HG03175 (cell line): Measurements from ENCODE around the gene PCBP2.
"Not testable (repeated sequence)": the region's sequence is repeated elsewhere in the genome, so short reads cannot be mapped to it uniquely, and the experiment has no call there.

Source experiments
- ATAC-seq: cut with Tn5 transposase; IDR thresholded peaks from one replicate; pipeline ENCODE4 v1.9.1; 2021; ENCODE audit warnings: mild to moderate bottlenecking, moderate library complexity; ENCODE audit not compliant: unreplicated experiment

The PCBP2 gene

GRCh38 chr12:53439582-53439981 lies 12.3 kb upstream of the PCBP2 start:
- ATAC-seq, result not testable (repeated sequence)

- peak; percentile 99 for ATAC-seq
Observed at GRCh38 chr12:53441040-53441833, 10.7 kb upstream of the PCBP2 start, which contains the start of gene PRR13. Gene PRR13 (plus strand): TSS chr12:53441734. CDS start chr12:53442715, 981 bp downstream.

DNA sequence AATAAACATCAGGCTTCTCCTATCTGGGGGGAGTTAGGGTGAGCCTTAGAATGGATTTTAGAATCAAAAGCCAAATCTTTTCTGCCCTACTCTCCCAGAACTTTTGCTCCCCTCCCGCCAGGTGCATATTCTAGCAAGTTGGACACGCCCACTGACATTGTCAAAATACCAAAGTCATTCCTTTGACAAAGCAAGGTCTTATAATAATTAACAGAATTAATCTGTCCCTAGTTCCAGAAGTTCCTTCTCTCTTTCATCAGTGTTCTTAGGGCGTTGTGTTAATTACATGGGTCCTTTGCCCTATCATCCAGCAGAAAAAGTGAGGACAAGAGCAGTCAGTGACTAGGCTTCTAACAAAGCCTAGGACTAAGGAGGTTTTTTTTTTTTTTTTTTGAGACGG lies 7.9 kb upstream of the PCBP2 start:
- ATAC-seq, result no peak

DNA sequence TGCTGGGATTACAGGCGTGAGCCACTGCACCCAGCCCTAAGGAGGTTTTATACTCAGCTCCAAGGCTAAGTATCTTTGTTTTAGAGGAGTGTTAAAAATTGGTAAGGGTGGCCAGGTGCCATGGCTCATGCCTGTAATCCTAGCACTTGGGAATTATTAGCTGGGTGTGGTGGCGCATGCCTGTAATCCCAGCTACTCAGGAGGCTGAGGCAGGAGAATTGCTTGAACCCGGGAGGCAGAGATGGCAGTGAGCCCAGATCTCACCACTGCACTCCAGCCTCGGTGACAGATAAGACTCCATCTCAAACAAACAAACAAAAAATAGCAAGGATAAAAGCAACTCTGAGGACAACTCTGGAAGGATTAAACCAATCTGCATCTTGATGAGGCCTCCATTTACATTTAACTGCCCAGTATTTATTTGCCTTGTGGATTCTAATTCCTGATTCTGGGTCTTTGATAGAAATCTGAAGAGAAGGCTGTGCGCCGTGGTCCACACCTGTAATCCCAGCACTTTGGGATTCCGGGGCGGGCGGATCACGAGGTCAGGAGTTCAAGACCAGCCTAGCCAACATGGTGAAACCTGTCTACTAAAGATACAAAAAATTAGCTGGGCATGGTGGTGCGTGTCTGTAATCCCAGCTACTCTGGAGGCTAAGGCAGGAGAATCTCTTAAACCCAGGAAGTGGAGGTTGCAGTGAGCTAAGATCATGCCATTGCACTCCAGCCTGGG lies 7.1 kb upstream of the PCBP2 start:
- not testable (repeated sequence) for ATAC-seq

DNA sequence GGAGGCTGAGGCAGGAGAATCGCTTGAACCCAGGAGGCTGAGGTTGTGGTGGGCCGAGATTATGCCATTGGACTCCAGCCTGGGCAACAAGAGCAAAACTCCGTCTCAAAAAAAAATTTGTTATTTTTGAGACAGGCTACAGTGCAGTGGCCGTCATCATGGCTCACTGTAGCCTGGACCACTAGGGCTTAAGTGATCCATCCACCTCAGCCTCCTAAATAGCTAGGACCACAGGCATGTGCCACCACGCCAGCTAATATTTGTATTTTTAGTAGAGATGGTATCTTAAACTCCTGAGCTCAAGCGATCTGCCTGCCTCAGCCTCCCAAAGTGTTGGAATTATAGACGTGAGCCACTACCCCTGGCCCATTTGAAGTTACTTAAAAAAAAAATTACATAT lies 966 bp upstream of the PCBP2 start:
- ATAC-seq, result no peak

GRCh38 chr12:53452159-53453077 lies 516 bp downstream of the PCBP2 start:
- no peak for ATAC-seq

DNA sequence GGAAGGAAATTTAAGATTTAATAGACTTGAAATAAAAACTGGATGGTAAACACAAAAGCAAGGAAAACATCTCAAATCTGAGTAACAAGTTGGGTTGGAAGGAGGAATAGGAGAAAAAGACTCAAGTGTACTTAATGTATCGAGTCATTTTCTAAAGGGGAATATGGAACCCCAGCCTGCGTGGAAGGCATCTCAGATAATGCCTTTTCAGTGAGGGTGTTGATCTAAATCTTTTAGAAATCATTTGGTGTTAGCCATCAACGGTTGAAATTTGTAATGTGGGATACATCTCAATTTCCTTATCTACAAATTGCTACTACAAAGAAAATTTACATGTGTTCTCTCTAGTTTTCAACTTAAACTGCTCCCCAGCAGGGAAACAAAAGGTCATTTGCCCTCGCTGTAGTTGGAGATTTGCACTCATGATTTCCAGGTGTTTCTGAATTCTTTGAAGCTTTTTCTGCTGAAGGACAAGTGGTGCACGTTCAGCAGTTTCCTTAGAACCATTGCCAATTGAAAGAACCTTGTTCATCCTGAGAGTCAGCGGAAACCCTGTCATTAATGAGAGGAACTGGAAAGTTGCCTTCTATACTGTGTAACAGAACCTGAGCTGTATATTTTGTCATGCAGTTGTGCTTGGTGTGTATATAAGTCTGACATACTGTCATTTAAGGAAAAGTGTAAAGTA lies 2.2 kb downstream of the PCBP2 start:
- ATAC-seq, result no peak

DNA sequence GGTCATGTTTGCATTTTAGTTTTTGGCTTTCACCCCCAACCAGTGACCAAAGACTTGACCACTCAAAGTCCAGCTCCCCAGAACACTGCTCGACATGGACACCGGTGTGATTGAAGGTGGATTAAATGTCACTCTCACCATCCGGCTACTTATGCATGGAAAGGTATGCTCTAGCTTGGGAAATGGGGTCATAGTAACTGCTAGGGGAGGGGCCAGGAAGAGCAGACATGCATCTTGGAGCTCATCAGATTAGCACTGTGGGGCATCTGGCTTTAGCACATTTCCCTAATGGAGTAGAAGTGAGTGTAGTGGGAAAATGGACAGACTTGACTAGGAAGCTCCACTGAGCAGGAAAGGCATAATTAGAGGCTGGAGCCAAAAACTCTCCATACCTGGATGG lies 2.8 kb downstream of the PCBP2 start:
- no peak for ATAC-seq

- ATAC-seq, result no peak
Observed at GRCh38 chr12:53456654-53457366, 4.9 kb downstream of the PCBP2 start.

DNA sequence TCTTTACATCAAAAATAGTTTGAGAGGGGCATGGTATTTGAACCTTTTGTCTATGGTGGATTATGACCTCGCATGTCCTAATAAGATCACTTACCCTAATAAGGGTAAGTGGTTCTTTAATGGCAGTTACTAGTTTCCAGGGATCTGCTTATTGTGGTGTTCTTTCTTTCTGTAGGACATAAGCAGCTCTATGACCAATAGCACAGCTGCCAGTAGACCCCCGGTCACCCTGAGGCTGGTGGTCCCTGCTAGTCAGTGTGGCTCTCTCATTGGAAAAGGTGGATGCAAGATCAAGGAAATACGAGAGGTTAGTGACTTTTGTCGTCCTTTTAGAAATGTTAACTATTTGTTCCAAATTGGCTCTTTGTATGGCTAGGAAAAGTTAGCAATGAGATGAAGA lies 7.2 kb downstream of the PCBP2 start:
- ATAC-seq, result no peak

DNA sequence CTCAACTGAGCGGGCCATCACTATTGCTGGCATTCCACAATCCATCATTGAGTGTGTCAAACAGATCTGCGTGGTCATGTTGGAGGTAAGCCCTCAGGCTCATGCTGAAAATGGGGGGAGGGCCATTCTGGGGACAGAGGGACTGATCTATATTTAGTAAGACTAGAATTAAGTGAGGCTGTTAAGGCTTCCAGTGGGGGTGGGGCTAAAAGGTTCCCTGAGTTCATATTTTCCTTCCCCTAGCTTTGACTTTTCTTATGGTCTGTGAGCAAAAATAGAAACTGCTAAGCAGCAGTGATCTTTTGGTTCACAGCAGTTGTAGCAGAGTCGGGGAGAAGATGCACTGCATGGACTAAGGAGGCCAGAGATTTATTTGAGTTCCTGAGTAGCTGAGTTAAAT lies 9.2 kb downstream of the PCBP2 start:
- no peak for ATAC-seq

DNA sequence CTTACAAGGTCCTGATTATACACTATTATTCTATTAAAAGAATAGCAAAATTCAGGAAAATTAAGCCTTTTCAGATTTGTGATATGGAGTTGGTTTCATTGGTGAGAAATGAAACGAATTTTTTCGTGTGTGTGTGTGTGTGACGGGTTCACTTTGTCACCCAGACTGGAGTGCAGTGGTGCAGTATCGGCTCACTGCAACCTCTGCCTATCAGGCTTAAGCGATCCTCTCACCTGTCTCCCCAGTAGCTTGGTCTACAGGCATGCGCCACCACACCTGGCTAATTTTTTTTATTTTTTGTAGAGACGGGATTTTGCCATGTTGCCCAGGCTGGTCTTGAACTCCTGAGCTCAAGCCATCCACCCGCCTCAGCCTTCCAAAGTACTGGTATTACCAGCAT lies 9.7 kb downstream of the PCBP2 start:
- no peak for ATAC-seq

DNA sequence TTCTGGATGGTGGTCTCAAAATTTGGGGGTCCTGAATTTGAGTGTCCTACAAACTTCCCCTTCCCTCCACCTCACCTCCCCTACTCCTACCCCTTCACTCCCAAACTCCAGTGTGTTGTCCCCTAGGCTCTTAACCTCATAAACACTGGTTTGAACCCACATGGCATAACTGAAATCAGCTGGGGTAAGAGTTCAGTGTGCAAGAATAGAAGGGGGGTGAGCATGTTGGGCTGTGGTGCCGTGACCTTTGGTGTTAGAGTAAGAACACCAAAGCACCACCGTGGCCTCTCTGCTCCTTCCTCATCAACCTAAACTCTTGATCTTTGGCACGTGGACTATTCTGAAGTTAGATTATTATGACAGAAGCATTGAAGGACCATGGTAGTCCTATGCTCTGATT lies 11.0 kb downstream of the PCBP2 start:
- no peak for ATAC-seq

GRCh38 chr12:53463802-53464560 lies 12.1 kb downstream of the PCBP2 start:
- ATAC-seq, result no peak

DNA sequence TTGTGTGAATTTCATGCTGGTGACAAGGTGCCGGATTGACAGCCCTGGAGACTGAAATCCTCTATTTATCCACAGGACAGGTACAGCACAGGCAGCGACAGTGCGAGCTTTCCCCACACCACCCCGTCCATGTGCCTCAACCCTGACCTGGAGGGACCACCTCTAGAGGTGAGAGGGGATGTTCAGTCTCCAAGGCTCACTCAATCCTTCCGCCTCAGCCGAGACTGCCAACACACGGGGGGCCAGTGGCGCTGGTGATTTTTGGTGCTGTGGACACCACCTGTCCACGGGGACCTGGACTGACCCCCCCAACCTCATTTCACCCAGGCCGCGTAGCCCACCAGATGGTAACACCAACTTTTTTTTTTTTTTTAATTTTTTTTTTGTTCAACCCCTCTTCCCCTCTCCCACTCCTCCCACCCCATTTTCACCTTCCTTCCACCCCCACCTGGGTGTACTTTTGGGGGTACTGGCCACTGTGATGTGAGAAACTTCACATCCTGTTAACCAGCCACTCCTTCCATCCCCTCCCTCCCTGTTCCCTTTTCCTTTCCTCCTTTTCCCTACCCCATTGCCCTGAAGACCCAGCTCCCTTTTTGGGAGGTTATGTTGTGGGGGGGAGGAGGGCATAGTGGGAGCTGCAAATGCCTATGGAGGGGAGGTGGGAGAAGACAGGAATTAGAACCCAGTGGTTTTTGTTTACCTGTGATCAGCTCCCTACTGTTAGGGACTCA lies 12.9 kb downstream of the PCBP2 start:
- no peak for ATAC-seq

GRCh38 chr12:53465679-53466078 lies 13.8 kb downstream of the PCBP2 start:
- no peak for ATAC-seq

GRCh38 chr12:53466640-53467039 lies 14.7 kb downstream of the PCBP2 start:
- no peak for ATAC-seq

- ATAC-seq, result no peak
Observed at GRCh38 chr12:53467082-53467481, 15.2 kb downstream of the PCBP2 start.

- no peak for ATAC-seq
Observed at GRCh38 chr12:53467880-53468279, 16.0 kb downstream of the PCBP2 start.
